Right lobe of liver (tissue), 4 donors: ENCODE measurements around the gene RGS13.

Source experiments
- POLR2A ChIP-seq: fragments of 450-650 bp; IDR thresholded peaks from one replicate; pipeline ENCODE4 v1.6.1; 2017; ENCODE audit warnings: antibody characterized with exemption, mild to moderate bottlenecking
- TF ChIP-seq, protein P1 (sequence below), 4 donors: fragments of 200-600 bp in 3 of 4; fragments of 450-650 bp in 1 of 4; IDR thresholded peaks; one replicate each; pipeline versions ENCODE4 v1.5.1 to v1.8.0; 2016 to 2022; ENCODE audit warnings: antibody characterized with exemption in 4 of 4, mild to moderate bottlenecking in 2 of 4
- donor health status: DM: no; HTN: no; CAD: no.
- donor health status: DM: no; HTN: no; CAD: no.
- donor health status: DM: no; HTN: yes; CAD: no.

DNA sequence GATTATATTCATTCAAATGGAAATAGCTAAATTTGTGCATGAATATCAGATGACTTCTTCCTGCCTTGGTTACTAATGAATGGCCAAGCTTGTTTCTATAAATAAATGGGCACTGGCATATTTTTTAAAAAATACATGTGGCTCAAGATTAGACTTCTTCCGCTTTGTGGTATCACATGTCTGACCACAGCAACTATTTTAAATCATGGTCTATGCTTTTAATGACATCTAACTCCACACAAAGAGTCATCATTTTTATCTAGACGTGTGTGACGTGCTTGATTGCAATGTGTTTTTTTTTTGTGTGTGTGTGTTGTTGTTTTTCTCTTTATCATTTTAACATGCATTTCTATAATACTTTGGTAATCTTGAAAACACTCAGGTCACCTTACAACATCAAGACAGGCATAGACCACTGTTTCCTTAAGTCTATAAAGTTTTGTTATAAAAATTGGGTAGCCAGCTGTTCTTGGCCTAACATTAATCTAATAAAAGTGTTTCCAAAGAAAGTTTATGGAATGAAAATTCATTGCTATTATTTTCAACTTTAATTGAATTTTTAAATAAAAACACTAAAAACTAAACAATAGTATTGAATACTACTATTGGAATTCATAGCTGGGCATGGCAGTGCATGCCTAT is 30.8 kb upstream of the RGS13 start:
- TF ChIP-seq, protein P1, sequence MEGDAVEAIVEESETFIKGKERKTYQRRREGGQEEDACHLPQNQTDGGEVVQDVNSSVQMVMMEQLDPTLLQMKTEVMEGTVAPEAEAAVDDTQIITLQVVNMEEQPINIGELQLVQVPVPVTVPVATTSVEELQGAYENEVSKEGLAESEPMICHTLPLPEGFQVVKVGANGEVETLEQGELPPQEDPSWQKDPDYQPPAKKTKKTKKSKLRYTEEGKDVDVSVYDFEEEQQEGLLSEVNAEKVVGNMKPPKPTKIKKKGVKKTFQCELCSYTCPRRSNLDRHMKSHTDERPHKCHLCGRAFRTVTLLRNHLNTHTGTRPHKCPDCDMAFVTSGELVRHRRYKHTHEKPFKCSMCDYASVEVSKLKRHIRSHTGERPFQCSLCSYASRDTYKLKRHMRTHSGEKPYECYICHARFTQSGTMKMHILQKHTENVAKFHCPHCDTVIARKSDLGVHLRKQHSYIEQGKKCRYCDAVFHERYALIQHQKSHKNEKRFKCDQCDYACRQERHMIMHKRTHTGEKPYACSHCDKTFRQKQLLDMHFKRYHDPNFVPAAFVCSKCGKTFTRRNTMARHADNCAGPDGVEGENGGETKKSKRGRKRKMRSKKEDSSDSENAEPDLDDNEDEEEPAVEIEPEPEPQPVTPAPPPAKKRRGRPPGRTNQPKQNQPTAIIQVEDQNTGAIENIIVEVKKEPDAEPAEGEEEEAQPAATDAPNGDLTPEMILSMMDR (IDR thresholded peaks at IDR 0.05) = no peak
- TF ChIP-seq POLR2A = no peak
